H9 (cell line): ENCODE data around the gene ATG4D. TPM values are rescaled to one million over a fixed set of nuclear protein-coding genes. Genes with fewer than 3 reads are reported as not detected.
A peak's percentile ranks its signal among the peaks of the same experiment; 100 is the strongest.

Experiments used
- DNase-seq: peaks from one replicate; pipeline ENCODE4 v3.0.0-alpha.2; 2017
- H2AFZ ChIP-seq: one replicate; pipeline ENCODE4 v1.6.1; 2013; ENCODE audit warnings: mild to moderate bottlenecking, low read length, control low read depth, moderate library complexity
- H2AK5ac ChIP-seq: 2 replicates; pipeline ENCODE4 v1.6.1; 2013; ENCODE audit warnings: low read length, control low read depth, mixed read lengths; ENCODE audit not compliant: insufficient read length
- H2BK120ac ChIP-seq: one replicate; pipeline ENCODE4 v1.6.1; 2013; ENCODE audit warnings: low read depth, mild to moderate bottlenecking, low read length, control low read depth, inconsistent platforms; ENCODE audit not compliant: poor library complexity, severe bottlenecking
- H2BK12ac ChIP-seq: 2 replicates; pipeline ENCODE4 v1.6.1; 2013; ENCODE audit warnings: low read length, control low read depth, mixed read lengths, low read depth; ENCODE audit not compliant: insufficient read length
- H2BK15ac ChIP-seq: 2 replicates; pipeline ENCODE4 v1.6.1; 2013; ENCODE audit warnings: low read depth, low read length, control low read depth
- H2BK20ac ChIP-seq: one replicate; pipeline ENCODE4 v1.6.1; 2013; ENCODE audit warnings: low read depth, mild to moderate bottlenecking, low read length, control low read depth, inconsistent platforms; ENCODE audit not compliant: poor library complexity, severe bottlenecking
- H2BK5ac ChIP-seq: 2 replicates; pipeline ENCODE4 v1.6.1; 2013; ENCODE audit warnings: low read length, control low read depth, mixed read lengths; ENCODE audit not compliant: insufficient read length
- H3K14ac ChIP-seq: 2 replicates; pipeline ENCODE4 v1.6.1; 2013; ENCODE audit warnings: low read length, control low read depth; ENCODE audit not compliant: insufficient read depth
- H3K18ac ChIP-seq: 2 replicates; pipeline ENCODE4 v1.6.1; 2013; ENCODE audit warnings: low read depth, mild to moderate bottlenecking, mixed read lengths, low read length, control low read depth; ENCODE audit not compliant: insufficient read length
- H3K23ac ChIP-seq: 2 replicates; pipeline ENCODE4 v1.6.1; 2013; ENCODE audit warnings: low read length, control low read depth, mixed read lengths, low read depth; ENCODE audit not compliant: insufficient read length
- H3K23me2 ChIP-seq: 2 replicates; pipeline ENCODE4 v1.6.1; 2013; ENCODE audit warnings: low read depth, mild to moderate bottlenecking, mixed read lengths, low read length, control low read depth; ENCODE audit not compliant: insufficient read length, poor library complexity, severe bottlenecking
- H3K27ac ChIP-seq: 2 replicates; pipeline ENCODE4 v1.5.1; 2013; ENCODE audit warnings: low read length, control low read depth, mixed read lengths, low read depth; ENCODE audit not compliant: insufficient read length
- H3K27me3 ChIP-seq: 2 replicates; pipeline ENCODE4 v1.6.1; 2013; ENCODE audit warnings: low read length, control low read depth, inconsistent platforms; ENCODE audit not compliant: insufficient read depth
- H3K4ac ChIP-seq: 2 replicates; pipeline ENCODE4 v1.6.1; 2013; ENCODE audit warnings: low read depth, mild to moderate bottlenecking, control low read depth, inconsistent platforms, low read length, moderate library complexity
- H3K4me1 ChIP-seq: 2 replicates; pipeline ENCODE4 v1.6.1; 2013; ENCODE audit warnings: low read length, control low read depth, inconsistent platforms; ENCODE audit not compliant: insufficient read depth
- H3K4me2 ChIP-seq: 2 replicates; pipeline ENCODE4 v1.6.1; 2013; ENCODE audit warnings: low read length, control low read depth, mixed read lengths; ENCODE audit not compliant: insufficient read length, insufficient read depth
- H3K56ac ChIP-seq: 2 replicates; pipeline ENCODE4 v1.6.1; 2013; ENCODE audit warnings: low read depth, mild to moderate bottlenecking, mixed read lengths, low read length, control low read depth; ENCODE audit not compliant: insufficient read length
- H3K79me1 ChIP-seq: 2 replicates; pipeline ENCODE4 v1.6.1; 2013; ENCODE audit warnings: low read depth, mild to moderate bottlenecking, moderate library complexity, low read length, control low read depth, inconsistent platforms; ENCODE audit not compliant: insufficient read depth, poor library complexity, severe bottlenecking
- H3K79me2 ChIP-seq: 2 replicates; pipeline ENCODE4 v1.6.1; 2013; ENCODE audit warnings: low read length, control low read depth, inconsistent platforms; ENCODE audit not compliant: insufficient read depth
- H3K9ac ChIP-seq: 2 replicates; pipeline ENCODE4 v1.6.1; 2013; ENCODE audit warnings: low read length, control low read depth, mixed read lengths; ENCODE audit not compliant: insufficient read length; ENCODE audit errors: extremely low read depth
- H3K9me3 ChIP-seq: one replicate; pipeline ENCODE4 v1.6.1; 2013; ENCODE audit warnings: low read depth, low read length, inconsistent platforms; ENCODE audit not compliant: control insufficient read depth
- H3T11ph ChIP-seq: one replicate; pipeline ENCODE4 v1.6.1; 2013; ENCODE audit warnings: mild to moderate bottlenecking, low read length, control low read depth, inconsistent platforms
- H4K20me1 ChIP-seq: one replicate; pipeline ENCODE4 v1.6.1; 2013; ENCODE audit not compliant: control insufficient read depth, insufficient read length, insufficient read depth
- H4K5ac ChIP-seq: 2 replicates; pipeline ENCODE4 v1.6.1; 2013; ENCODE audit warnings: low read depth, mild to moderate bottlenecking, mixed read lengths, low read length, control low read depth; ENCODE audit not compliant: insufficient read length
- H4K8ac ChIP-seq: replicated peaks from 2 replicates; pipeline ENCODE4 v1.6.1; 2013; ENCODE audit warnings: low read length, control low read depth, mixed read lengths, low read depth; ENCODE audit not compliant: insufficient read length
- H4K91ac ChIP-seq: 2 replicates; pipeline ENCODE4 v1.6.1; 2013; ENCODE audit warnings: low read depth, mild to moderate bottlenecking, moderate library complexity, mixed read lengths, low read length, control low read depth; ENCODE audit not compliant: insufficient read length
- H3K27ac Mint-ChIP-seq, 3 experiments: 2 replicates in 2 of 3; 3 replicates in 1 of 3; pipeline ENCODE4 v1.8.0; 2020 to 2021; ENCODE audit warnings: mixed read lengths in 3 of 3, mild to moderate bottlenecking in 1 of 3, moderate library complexity in 1 of 3
- H3K27me3 Mint-ChIP-seq: 2 replicates; pipeline ENCODE4 v1.8.0; 2021; ENCODE audit warnings: low read depth, mild to moderate bottlenecking, moderate library complexity, mixed read lengths
- H3K36me3 Mint-ChIP-seq, 3 experiments: 2 replicates in 2 of 3; 3 replicates in 1 of 3; pipeline ENCODE4 v1.8.0; 2020 to 2021; ENCODE audit warnings: low read depth in 3 of 3, mixed read lengths in 3 of 3; ENCODE audit not compliant: insufficient read depth in 1 of 3
- H3K4me1 Mint-ChIP-seq, 2 experiments: 2 replicates each; pipeline ENCODE4 v1.8.0; 2020; ENCODE audit warnings: mixed read lengths in 2 of 2
- H3K4me3 Mint-ChIP-seq, 2 experiments: 2 replicates in 1 of 2; 3 replicates in 1 of 2; pipeline ENCODE4 v1.8.0; 2020 to 2021; ENCODE audit warnings: mild to moderate bottlenecking in 2 of 2, mixed read lengths in 2 of 2, moderate library complexity in 1 of 2
- H3K9me3 Mint-ChIP-seq, 2 experiments: 2 replicates in 1 of 2; 3 replicates in 1 of 2; pipeline ENCODE4 v1.8.0; 2020; ENCODE audit warnings: mild to moderate bottlenecking in 2 of 2, mixed read lengths in 2 of 2, moderate library complexity in 1 of 2
- WGBS: extraction: QIAGEN DNeasy Blood & Tissue Kit; methylation state at CpG from one replicate; pipeline ENCODE4 v1.1.7; 2013; ENCODE audit warnings: missing lambda C conversion rate, low lambda C conversion rate, mixed read lengths; ENCODE audit not compliant: insufficient read length; ENCODE audit errors: extremely low coverage; 5-methylcytosine and 5-hydroxymethylcytosine counted together
- total RNA-seq: library from RNA; stranded (reverse); gene quantifications from 2 replicates; pipeline ENCODE4 v1.2.1, GENCODE V29; 2021
- TF ChIP-seq, protein P1 (sequence below): fragments of 200-600 bp; sonication (generic); conservative IDR thresholded peaks from 3 replicates; pipeline ENCODE4 v1.8.0; 2021; ENCODE audit warnings: antibody characterized with exemption, mild to moderate bottlenecking

The ATG4D gene
- total RNA-seq, 1 experiment from 2014 or later: 55.8 TPM

DNA sequence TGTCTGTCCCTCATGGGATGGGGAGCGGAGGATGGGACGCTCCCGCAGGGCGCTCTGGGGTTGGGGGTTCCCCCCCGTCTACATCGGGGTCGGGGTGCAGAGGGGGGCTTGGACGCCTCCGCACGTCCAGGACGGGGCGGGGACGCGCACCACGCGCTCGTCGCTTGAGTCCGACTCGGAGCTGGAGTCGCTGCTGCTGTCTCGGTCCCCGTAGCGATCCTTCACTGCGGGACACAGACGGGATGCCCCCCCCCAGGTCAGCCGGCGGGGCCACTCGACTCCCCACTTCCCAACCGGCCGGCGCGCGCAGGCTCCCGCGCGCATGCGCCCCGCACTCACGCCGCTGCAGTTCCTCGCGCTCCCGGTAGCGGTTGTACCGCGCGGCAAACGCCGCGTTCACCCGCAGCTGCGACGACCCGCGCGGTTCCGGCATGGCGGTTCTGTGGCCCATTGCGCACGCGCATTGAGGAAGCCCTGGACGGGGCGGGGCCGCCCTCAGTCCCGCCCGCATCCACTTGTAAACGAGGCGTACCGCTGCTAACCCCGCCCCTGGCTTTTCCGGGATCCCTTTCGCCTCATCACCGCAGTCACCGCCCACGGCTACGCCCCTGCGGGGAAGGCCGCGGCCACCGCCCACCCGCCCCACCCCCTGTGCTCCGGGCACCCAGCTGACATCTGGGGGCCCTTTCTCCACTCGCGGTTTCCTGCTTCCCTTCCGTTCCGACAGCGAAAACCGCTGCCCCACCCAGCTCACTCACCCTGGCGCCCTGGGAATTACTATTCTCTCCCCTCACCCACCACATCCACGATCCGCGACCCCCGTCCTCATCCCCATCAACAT lies 22.1 kb downstream of the ATG4D start, which contains the start of gene KRI1:
TSS of gene KRI1 (minus strand) at position 444 of the 841 bp plus-strand sequence. CDS start at position 433, 11 bp downstream.
- TF ChIP-seq, protein P1, sequence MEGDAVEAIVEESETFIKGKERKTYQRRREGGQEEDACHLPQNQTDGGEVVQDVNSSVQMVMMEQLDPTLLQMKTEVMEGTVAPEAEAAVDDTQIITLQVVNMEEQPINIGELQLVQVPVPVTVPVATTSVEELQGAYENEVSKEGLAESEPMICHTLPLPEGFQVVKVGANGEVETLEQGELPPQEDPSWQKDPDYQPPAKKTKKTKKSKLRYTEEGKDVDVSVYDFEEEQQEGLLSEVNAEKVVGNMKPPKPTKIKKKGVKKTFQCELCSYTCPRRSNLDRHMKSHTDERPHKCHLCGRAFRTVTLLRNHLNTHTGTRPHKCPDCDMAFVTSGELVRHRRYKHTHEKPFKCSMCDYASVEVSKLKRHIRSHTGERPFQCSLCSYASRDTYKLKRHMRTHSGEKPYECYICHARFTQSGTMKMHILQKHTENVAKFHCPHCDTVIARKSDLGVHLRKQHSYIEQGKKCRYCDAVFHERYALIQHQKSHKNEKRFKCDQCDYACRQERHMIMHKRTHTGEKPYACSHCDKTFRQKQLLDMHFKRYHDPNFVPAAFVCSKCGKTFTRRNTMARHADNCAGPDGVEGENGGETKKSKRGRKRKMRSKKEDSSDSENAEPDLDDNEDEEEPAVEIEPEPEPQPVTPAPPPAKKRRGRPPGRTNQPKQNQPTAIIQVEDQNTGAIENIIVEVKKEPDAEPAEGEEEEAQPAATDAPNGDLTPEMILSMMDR: peak; percentile 56; the same call in 2 of the 3 replicates
- H4K5ac ChIP-seq: no peak within 1 kb of the TSS
- H2BK5ac ChIP-seq: no peak within 1 kb of the TSS
- H3K9ac ChIP-seq: peak within 1 kb of the TSS; percentile 56
- H2AK5ac ChIP-seq: no peak within 1 kb of the TSS
- H3K23ac ChIP-seq: no peak within 1 kb of the TSS
- no peak within 1 kb of the TSS for H2BK20ac ChIP-seq
- no peak within 1 kb of the TSS for H3K56ac ChIP-seq
- H3K9me3 Mint-ChIP-seq: no peaks in the 10 kb centered on the region
- no peak within 1 kb of the TSS for H3K27ac ChIP-seq
- no peaks in the 10 kb centered on the region for H3K79me1 ChIP-seq
- no peaks in the 10 kb centered on the region for H3K4me1 ChIP-seq
- peak; percentile 97 for DNase-seq
- no peak within 1 kb of the TSS for H3K4ac ChIP-seq
- H3K27ac Mint-ChIP-seq: peak within 1 kb of the TSS; percentile 94 to 99 (median 99)
- no peak within 1 kb of the TSS for H2AFZ ChIP-seq
- no peaks in the 10 kb centered on the region for H3K27me3 ChIP-seq
- H3K4me3 Mint-ChIP-seq: peak within 1 kb of the TSS; percentile 97 to 99
- H3K36me3 Mint-ChIP-seq: peaks cover 19 to 23% (median 19%) of the 10 kb centered on the region in 3 experiments
- H2BK120ac ChIP-seq: no peak within 1 kb of the TSS
- no peaks in the 10 kb centered on the region for H3K9me3 ChIP-seq
- peaks cover 10% of the 10 kb centered on the region for H3K23me2 ChIP-seq
- H3K14ac ChIP-seq: peak within 1 kb of the TSS; percentile 54; the same call in 1 of the 2 replicates
- no peak within 1 kb of the TSS for H3T11ph ChIP-seq
- peak within 1 kb of the TSS; percentile 27 for H3K18ac ChIP-seq
- no peak within 1 kb of the TSS for H2BK12ac ChIP-seq
- no peaks in the 10 kb centered on the region for H4K20me1 ChIP-seq
- no CpG with 5 or more reads among the region's 94 CpGs for WGBS
- H2BK15ac ChIP-seq: no peak within 1 kb of the TSS
- peaks cover 31 to 33% of the 10 kb centered on the region in 2 experiments for H3K4me1 Mint-ChIP-seq
- H3K79me2 ChIP-seq: no peaks in the 10 kb centered on the region
- no peak within 1 kb of the TSS for H4K8ac ChIP-seq
- peaks cover 16% of the 10 kb centered on the region for H3K27me3 Mint-ChIP-seq
- H3K4me2 ChIP-seq: peak within 1 kb of the TSS; percentile 45
- H4K91ac ChIP-seq: no peak within 1 kb of the TSS
